GM19023 (cell line): ENCODE measurements around the gene RIMOC1.
A peak's percentile ranks its signal among the peaks of the same experiment; 100 is the strongest.
"Not testable (repeated sequence)": the region's sequence is repeated elsewhere in the genome, so short reads cannot be mapped to it uniquely, and the experiment has no call there.

ENCODE experiments used
- ATAC-seq: cut with Tn5 transposase; IDR thresholded peaks from one replicate; pipeline ENCODE4 v1.9.1; 2021; ENCODE audit warnings: mild to moderate bottlenecking, moderate library complexity; ENCODE audit not compliant: unreplicated experiment

The RIMOC1 gene

DNA sequence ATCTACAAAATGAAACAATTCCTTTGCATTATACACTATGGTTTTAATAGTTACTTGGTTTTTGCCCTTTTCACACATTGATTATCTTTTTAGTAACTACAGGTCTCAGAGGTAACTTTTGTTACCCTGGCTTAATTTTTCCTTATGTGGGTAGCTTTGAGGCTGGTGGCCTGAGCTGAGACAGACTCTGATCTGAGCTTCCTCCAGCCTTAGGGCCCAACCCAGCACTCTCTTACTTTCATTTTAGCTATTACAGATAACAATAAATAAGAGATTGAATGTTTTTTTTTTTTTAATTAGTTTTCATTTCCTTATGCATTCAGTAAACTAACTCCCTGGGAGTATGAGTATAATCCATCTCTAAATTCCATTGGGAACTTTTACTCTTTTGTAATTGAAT lies 18.9 kb upstream of the RIMOC1 start:
- no peak for ATAC-seq

GRCh38 chr5:41891066-41891707 lies 13.0 kb upstream of the RIMOC1 start:
- no peak for ATAC-seq

DNA sequence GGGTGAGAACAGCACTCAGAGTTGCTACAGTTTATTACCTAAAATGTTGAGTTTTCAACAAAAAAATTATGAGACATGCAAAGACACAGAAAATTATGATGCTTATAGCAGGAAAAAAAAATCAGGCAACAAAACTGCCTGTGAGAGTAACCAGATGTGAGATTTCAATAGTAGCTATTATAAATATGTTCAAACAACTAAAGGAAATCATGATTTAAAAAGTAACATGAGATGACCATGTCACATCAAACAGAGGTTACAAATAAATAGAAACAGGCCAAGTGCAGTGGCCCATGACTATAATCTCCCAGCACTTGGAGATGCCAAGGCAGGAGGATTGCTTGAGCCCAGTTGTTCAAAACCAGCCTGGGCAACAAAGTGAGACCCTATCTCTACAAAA lies 12.1 kb upstream of the RIMOC1 start:
- no peak for ATAC-seq

DNA sequence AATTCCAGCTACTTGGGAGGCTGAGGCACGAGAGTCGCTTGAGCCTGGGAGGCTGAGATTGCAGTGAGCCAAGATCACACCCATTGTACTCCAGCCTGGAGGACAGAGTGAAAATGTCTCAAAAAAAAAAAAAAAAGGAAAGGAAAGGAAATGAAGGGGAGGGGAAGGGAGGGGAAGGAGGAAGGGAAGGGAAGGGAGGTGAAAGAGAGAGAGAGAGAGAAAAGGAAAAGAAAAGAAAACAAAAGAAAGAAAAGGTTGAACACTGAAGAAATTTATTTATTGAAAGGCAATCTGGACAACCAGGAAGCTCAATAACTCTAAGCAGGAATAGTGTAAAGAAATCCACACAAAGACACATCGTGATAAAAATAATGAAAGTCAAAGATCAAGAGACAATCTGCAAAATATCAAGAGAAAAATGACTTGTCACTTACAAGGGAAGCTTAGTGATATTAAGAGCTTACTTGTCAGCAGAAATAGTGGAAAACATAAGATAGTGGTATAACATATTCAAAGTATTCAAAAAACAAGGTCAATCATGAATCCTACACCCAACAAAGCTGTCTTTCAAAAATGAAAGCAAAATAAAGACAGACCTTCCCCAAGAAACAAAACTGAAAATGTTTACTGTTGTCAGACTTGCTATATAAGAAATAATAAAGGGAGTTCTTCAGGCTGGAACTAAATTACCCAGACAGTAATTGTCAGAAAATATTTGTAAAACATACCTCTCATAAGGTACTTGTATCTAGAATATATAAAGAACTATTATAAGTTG lies 10.9 kb upstream of the RIMOC1 start:
- no peak for ATAC-seq

GRCh38 chr5:41896230-41896629 lies 7.9 kb upstream of the RIMOC1 start:
- no peak for ATAC-seq

GRCh38 chr5:41903382-41903891 lies 707 bp upstream of the RIMOC1 start:
- no peak for ATAC-seq

DNA sequence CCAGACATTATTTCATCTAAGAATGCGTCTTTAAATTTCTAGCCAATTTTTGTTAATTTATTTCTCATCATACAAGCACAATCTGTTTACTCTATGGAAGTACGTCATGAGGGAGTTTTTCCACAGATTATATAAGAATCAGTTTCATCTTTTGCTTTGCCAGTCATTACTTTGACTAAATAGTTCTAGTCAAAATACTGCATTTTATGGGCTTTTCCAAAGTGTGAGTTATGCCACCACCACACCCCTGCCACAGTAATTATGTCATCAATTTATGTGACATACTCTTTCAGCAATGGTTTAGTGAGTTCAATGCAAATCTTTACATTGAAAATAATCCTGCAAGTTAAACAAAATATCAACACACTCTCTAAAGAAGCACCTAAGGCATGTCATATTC lies 2.0 kb downstream of the RIMOC1 start:
- no peak for ATAC-seq

DNA sequence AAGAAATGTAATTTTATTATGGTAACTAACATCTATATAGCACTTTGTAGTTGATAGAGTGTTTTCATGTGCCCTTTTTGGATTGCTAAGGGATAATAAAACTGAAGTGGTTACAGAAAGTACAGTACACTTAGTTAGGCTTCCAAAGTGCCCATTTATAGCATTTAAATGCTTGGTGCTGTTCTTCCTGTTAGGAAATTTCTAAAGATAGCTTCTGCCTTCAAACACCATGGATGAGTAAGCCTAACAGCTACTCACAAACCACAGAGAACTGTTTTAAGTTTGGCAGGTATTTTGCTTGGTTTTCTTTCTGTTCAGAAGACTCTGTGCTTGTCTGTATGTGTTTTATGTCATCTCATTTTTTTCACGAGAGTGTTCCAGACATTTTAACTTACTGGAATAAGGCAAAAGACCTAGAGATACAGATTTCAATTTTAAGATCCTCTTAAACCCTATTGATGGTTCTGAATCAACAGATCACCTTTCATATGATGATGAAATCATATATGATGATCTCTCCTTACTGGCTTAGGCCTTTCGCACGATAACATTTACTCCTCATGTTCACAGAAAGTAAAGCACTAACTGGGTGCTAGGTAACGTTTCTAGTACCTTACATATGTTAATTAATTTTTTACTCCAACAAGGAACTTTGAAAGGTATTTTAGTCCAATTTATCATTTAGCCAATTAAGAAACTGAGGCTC lies 4.4 kb downstream of the RIMOC1 start:
- no peak for ATAC-seq

- ATAC-seq: peak; percentile 44
These were observed 14.0 kb downstream of the RIMOC1 start for GRCh38 chr5:41918105-41918504.

DNA sequence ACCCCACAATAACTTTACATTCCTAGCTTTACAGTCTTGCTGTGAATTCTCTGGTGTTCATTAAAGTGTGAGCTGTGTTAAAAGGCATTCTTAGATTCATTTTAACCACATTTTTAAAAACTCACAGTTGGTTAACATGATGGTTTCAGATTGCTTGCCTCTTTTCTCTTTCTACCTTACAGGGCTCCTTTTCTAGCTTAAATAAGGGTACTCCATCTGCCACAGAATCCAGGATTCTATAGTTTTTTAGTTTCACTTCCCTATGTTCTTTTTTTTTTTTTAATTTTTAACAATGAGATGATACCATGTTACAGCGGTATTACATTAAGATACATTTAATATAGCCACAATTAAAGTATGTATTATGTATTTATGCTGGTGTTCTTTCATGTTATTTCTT lies 17.0 kb downstream of the RIMOC1 start:
- no peak for ATAC-seq

- ATAC-seq: no peak
These were observed 17.7 kb downstream of the RIMOC1 start for GRCh38 chr5:41921874-41922273.

- ATAC-seq: no peak
These were observed 20.4 kb downstream of the RIMOC1 start for GRCh38 chr5:41924526-41924871.

DNA sequence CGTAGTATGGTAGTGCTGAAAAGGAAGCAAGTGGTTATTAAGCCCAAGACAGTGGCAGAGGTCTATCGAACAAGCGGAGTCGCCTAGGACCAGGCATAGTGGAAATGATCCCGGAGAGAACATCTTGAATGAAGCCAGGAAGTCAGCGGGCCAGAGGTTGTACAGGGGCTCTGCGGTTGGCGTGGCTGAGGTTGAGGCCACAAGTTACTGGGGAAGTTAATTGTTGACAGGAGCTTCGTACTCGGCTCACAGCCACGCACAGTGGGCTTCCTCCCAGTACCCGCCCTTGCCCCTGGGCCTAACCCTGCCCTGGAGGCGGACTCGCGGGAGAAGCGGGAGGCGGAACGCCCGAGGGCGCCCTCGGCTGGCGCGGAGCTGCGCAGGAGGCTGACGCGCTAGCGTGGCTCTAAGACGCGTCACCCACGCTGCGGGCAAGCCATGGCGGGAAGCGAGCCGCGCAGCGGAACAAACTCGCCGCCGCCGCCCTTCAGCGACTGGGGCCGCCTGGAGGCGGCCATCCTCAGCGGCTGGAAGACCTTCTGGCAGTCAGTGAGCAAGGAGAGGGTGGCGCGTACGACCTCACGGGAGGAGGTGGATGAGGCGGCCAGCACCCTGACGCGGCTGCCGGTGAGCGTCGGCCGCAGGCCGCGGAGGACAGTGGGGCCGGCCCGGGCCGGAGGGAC lies 20.9 kb downstream of the RIMOC1 start, which contains the start of gene FBXO4:
Gene FBXO4 (plus strand): TSS at position 410 of the 683 bp plus-strand sequence. CDS start 29 bp downstream, at position 439.
- ATAC-seq: peak; percentile 96

- peak; percentile 32 for ATAC-seq
These were observed 21.4 kb downstream of the RIMOC1 start for GRCh38 chr5:41925555-41925951.

DNA sequence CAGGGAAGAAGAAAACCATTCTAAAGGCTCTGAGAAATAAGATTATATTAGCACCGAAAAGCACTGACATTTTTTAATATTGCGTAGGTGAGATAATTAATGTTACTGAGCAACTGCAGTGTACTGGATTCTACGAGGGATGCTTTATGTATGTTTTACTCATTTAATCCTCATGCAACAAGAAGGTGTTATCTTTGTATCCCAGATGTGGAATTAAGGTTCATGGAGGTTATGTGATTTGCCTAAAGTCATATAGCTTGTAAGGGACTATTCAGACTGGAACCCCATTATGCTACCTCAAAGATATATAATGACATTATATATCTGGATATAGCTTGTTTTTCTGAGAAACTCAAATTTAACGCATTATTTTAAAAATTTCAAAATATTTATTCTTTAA lies 23.5 kb downstream of the RIMOC1 start:
- no peak for ATAC-seq

DNA sequence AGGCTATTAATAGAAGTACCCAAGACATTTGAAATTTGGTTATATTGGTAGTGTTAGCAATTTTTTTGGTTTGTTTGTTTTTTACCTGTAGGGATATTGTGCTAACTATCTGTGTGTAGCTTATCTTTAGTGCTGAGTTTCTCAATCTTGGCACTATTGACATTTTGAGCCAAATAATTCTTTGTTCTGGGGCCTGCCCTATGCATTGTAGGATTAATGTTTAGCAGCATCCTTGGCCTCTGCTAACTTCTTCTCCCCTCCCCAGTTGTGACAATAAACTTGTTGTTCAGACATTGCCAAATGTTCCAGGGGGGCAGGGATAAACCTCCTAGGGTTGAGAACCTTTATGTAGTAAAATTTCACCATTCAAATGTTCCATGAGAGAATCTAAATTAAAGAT lies 24.9 kb downstream of the RIMOC1 start:
- ATAC-seq: no peak

GRCh38 chr5:41932770-41933169 lies 28.6 kb downstream of the RIMOC1 start:
- ATAC-seq: no peak

- ATAC-seq: no peak
These were observed 31.4 kb downstream of the RIMOC1 start for GRCh38 chr5:41935544-41935943.

GRCh38 chr5:41940641-41941040 lies 36.5 kb downstream of the RIMOC1 start:
- no peak for ATAC-seq

- ATAC-seq: not testable (repeated sequence)
These were observed 41.3 kb downstream of the RIMOC1 start for GRCh38 chr5:41945332-41945955.

GRCh38 chr5:41951224-41951623 lies 47.1 kb downstream of the RIMOC1 start:
- no peak for ATAC-seq
